Forelimb muscle (tissue), 1 donor: Measurements from ENCODE around the gene OR5AS1. TPM values are rescaled to one million over a fixed set of nuclear protein-coding genes. Genes with fewer than 3 reads are reported as not detected.
"Not testable (repeated sequence)": the region's sequence is repeated elsewhere in the genome, so short reads cannot be mapped to it uniquely, and the experiment has no call there.

ENCODE experiments used
- DNase-seq: peaks from one replicate; pipeline ENCODE4 v3.0.0-alpha.2; 2013; ENCODE audit warnings: low read depth
- polyA plus RNA-seq: library from polyadenylated mRNA; unstranded; fragments of 120-200 nt; gene quantifications from one replicate; pipeline ENCODE4 v1.2.1, GENCODE V29; 2013; ENCODE audit not compliant: insufficient read length

OR5AS1 gene
- polyA plus RNA-seq = 0.01 TPM

- DNase-seq = no peak
Measured at GRCh38 chr11:56027354-56027753, at the start of gene OR5AS1. Gene OR5AS1 (plus strand): TSS chr11:56027654. CDS start chr11:56030419, 2,765 bp downstream.

GRCh38 chr11:55994525-55994924 lies 32.9 kb upstream of the OR5AS1 start, which contains the start of gene OR5F1:
Gene OR5F1 (minus strand): TSS chr11:55994625. CDS start chr11:55994625, 0 bp downstream.
- DNase-seq = no peak

- DNase-seq = no peak
Measured at GRCh38 chr11:56010716-56011115, 16.7 kb upstream of the OR5AS1 start.

- DNase-seq = no peak
Measured at GRCh38 chr11:56013805-56014204, 13.6 kb upstream of the OR5AS1 start.

GRCh38 chr11:56045538-56045937 lies 18.1 kb downstream of the OR5AS1 start:
- no peak for DNase-seq

GRCh38 chr11:56048480-56048879 lies 21.0 kb downstream of the OR5AS1 start:
- DNase-seq = no peak

- no peak for DNase-seq
Measured at GRCh38 chr11:56049487-56049886, 22.0 kb downstream of the OR5AS1 start.

- not testable (repeated sequence) for DNase-seq
Measured at GRCh38 chr11:56056366-56056765, 28.9 kb downstream of the OR5AS1 start.

- not testable (repeated sequence) for DNase-seq
Measured at GRCh38 chr11:56057661-56058237, 30.3 kb downstream of the OR5AS1 start.

GRCh38 chr11:56058260-56058780 lies 30.9 kb downstream of the OR5AS1 start:
- DNase-seq = not testable (repeated sequence)

- no peak for DNase-seq
Measured at GRCh38 chr11:56066980-56067379, 39.5 kb downstream of the OR5AS1 start.

Other genes with a start within 250 kb of the OR5AS1 start
- not detected for gene OR5D14, start 232.1 kb upstream of the OR5AS1 start, polyA plus RNA-seq
- gene OR5L1, start 216.3 kb upstream of the OR5AS1 start, polyA plus RNA-seq = not detected
- gene OR5D18, start 208.0 kb upstream of the OR5AS1 start, polyA plus RNA-seq = not detected
- gene OR5L2, start 200.4 kb upstream of the OR5AS1 start, polyA plus RNA-seq = not detected
- gene OR5D16, start 188.9 kb upstream of the OR5AS1 start, polyA plus RNA-seq = not detected
- not detected for gene TRIM51, start 144.4 kb upstream of the OR5AS1 start, polyA plus RNA-seq
- not detected for gene OR5W2, start 113.1 kb upstream of the OR5AS1 start, polyA plus RNA-seq
- not detected for gene OR5I1, start 91.3 kb upstream of the OR5AS1 start, polyA plus RNA-seq
- gene OR10AG1, start 57.7 kb upstream of the OR5AS1 start, polyA plus RNA-seq = not detected
- not detected for gene OR5F1, start 33.0 kb upstream of the OR5AS1 start, polyA plus RNA-seq
- not detected for gene OR8I2, start 65.7 kb downstream of the OR5AS1 start, polyA plus RNA-seq
- 0.08 TPM for gene OR8H2, start 76.0 kb downstream of the OR5AS1 start, polyA plus RNA-seq
- not detected for gene OR8H3, start 94.7 kb downstream of the OR5AS1 start, polyA plus RNA-seq
- not detected for gene OR8J3, start 112.5 kb downstream of the OR5AS1 start, polyA plus RNA-seq
- gene OR8K5, start 132.7 kb downstream of the OR5AS1 start, polyA plus RNA-seq = not detected
- gene OR5J2, start 149.0 kb downstream of the OR5AS1 start, polyA plus RNA-seq = not detected
- not detected for gene OR5T2, start 206.6 kb downstream of the OR5AS1 start, polyA plus RNA-seq
- not detected for gene OR5T3, start 224.6 kb downstream of the OR5AS1 start, polyA plus RNA-seq
- gene OR5T1, start 246.5 kb downstream of the OR5AS1 start, polyA plus RNA-seq = not detected